ENCODE data around the gene SPACA4. TPM values are rescaled to one million over a fixed set of nuclear protein-coding genes. Genes with fewer than 3 reads are reported as not detected.

The SPACA4 gene
- total and polyA plus RNA-seq, 4 donors, result not detected

DNA sequence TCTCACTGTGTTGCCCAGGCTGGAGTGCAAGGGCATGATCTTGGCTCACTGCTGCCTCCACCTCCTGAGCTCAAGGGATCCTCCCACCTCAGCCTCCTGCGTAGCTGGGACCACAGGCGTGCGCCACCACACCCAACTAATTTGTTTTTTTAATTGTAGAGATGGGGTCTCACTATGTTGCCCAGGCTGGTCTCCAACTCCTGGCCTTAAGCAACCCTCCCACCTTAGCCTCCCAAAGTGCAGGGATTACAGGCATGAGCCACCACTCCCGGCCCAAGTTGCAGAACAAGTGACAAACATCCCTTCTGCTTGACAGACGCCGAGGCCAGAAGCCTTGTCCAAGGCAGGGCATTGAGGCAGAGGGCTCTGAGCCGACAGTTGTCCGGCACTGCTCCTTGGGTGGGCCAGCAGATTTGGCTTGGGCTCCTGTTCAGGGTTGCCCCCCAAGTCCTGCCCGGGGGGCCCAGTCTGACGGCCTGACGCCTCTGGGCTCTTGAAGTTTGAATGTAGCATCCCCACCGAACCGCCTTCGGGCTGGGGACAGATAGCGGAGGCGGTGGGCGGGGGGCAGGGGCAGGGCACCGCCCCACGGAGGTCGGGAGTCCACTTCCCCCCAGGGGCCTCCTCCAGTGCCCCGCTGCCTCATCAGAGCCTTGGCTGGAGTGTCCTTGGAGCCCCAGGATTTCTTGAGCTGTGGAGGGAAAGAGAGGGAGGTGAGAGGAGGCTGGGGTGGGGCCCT lies 5.7 kb upstream of the SPACA4 start:
- WGBS, result 86% methylated on average over 21 of the region's 21 CpGs
- DNase-seq (ENCODE audit: low spot score), result no peak
- H3K4me1 ChIP-seq (ENCODE audit: control insufficient read depth in 4 of 4, insufficient read depth in 4 of 4, low read length in 3 of 4), result no peaks in the 10 kb centered on the region
- H3K27me3 ChIP-seq (ENCODE audit: control insufficient read depth in 4 of 4, insufficient read depth in 4 of 4, low read length in 3 of 4), result no peaks in the 10 kb centered on the region
- H3K36me3 ChIP-seq (ENCODE audit: control insufficient read depth in 4 of 4, insufficient read depth in 3 of 4, low read depth in 1 of 4, low read length in 3 of 4), result no peaks in the 10 kb centered on the region
- H3K27ac ChIP-seq (ENCODE audit: low read depth in 1 of 2, low read length in 2 of 2), result no peak overlapping the region
- no peak overlapping the region for H3K4me3 ChIP-seq (ENCODE audit: low read depth in 1 of 3, low read length in 3 of 3)
- H3K9ac ChIP-seq (ENCODE audit: low read depth in 1 of 2, low read length in 2 of 2), result no peak overlapping the region
- H3K9me3 ChIP-seq (ENCODE audit: control insufficient read depth in 4 of 4, low read length in 3 of 4), result no peaks in the 10 kb centered on the region
- TF ChIP-seq, protein P1, sequence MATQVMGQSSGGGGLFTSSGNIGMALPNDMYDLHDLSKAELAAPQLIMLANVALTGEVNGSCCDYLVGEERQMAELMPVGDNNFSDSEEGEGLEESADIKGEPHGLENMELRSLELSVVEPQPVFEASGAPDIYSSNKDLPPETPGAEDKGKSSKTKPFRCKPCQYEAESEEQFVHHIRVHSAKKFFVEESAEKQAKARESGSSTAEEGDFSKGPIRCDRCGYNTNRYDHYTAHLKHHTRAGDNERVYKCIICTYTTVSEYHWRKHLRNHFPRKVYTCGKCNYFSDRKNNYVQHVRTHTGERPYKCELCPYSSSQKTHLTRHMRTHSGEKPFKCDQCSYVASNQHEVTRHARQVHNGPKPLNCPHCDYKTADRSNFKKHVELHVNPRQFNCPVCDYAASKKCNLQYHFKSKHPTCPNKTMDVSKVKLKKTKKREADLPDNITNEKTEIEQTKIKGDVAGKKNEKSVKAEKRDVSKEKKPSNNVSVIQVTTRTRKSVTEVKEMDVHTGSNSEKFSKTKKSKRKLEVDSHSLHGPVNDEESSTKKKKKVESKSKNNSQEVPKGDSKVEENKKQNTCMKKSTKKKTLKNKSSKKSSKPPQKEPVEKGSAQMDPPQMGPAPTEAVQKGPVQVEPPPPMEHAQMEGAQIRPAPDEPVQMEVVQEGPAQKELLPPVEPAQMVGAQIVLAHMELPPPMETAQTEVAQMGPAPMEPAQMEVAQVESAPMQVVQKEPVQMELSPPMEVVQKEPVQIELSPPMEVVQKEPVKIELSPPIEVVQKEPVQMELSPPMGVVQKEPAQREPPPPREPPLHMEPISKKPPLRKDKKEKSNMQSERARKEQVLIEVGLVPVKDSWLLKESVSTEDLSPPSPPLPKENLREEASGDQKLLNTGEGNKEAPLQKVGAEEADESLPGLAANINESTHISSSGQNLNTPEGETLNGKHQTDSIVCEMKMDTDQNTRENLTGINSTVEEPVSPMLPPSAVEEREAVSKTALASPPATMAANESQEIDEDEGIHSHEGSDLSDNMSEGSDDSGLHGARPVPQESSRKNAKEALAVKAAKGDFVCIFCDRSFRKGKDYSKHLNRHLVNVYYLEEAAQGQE (IDR thresholded peaks at IDR 0.05), result no peak
- TF ChIP-seq, protein P2, sequence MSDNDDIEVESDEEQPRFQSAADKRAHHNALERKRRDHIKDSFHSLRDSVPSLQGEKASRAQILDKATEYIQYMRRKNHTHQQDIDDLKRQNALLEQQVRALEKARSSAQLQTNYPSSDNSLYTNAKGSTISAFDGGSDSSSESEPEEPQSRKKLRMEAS (IDR thresholded peaks at IDR 0.05), result no peak
- TF ChIP-seq HNF4A (conservative IDR thresholded peaks at IDR 0.05), result no peak
- TF ChIP-seq TAF1 (conservative IDR thresholded peaks at IDR 0.05), result no peak
- TF ChIP-seq GABPA (IDR thresholded peaks at IDR 0.05 in 1 of 2, conservative IDR thresholded peaks at IDR 0.05 in 1 of 2), result no peak
- TF ChIP-seq, protein P3, sequence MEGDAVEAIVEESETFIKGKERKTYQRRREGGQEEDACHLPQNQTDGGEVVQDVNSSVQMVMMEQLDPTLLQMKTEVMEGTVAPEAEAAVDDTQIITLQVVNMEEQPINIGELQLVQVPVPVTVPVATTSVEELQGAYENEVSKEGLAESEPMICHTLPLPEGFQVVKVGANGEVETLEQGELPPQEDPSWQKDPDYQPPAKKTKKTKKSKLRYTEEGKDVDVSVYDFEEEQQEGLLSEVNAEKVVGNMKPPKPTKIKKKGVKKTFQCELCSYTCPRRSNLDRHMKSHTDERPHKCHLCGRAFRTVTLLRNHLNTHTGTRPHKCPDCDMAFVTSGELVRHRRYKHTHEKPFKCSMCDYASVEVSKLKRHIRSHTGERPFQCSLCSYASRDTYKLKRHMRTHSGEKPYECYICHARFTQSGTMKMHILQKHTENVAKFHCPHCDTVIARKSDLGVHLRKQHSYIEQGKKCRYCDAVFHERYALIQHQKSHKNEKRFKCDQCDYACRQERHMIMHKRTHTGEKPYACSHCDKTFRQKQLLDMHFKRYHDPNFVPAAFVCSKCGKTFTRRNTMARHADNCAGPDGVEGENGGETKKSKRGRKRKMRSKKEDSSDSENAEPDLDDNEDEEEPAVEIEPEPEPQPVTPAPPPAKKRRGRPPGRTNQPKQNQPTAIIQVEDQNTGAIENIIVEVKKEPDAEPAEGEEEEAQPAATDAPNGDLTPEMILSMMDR (IDR thresholded peaks at IDR 0.05; ENCODE audit: low read depth, low read length, missing input control), result no peak
- no peak for TF ChIP-seq EGR1 (IDR thresholded peaks at IDR 0.05; ENCODE audit: low read depth in 2 of 2)
- TF ChIP-seq, protein P4, sequence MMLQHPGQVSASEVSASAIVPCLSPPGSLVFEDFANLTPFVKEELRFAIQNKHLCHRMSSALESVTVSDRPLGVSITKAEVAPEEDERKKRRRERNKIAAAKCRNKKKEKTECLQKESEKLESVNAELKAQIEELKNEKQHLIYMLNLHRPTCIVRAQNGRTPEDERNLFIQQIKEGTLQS (IDR thresholded peaks at IDR 0.05), result no peak
- TF ChIP-seq FOXA2 (IDR thresholded peaks at IDR 0.05), result no peak
- no peak for TF ChIP-seq RXRA (IDR thresholded peaks at IDR 0.05)
- no peak for TF ChIP-seq RAD21 (IDR thresholded peaks at IDR 0.05)
- no peak for TF ChIP-seq FOXA1 (IDR thresholded peaks at IDR 0.05)
- TF ChIP-seq SP1 (IDR thresholded peaks at IDR 0.05), result no peak
- no peak for TF ChIP-seq HNF4G (IDR thresholded peaks at IDR 0.05)
- TF ChIP-seq YY1 (IDR thresholded peaks at IDR 0.05), result no peak
- TF ChIP-seq, protein P5, sequence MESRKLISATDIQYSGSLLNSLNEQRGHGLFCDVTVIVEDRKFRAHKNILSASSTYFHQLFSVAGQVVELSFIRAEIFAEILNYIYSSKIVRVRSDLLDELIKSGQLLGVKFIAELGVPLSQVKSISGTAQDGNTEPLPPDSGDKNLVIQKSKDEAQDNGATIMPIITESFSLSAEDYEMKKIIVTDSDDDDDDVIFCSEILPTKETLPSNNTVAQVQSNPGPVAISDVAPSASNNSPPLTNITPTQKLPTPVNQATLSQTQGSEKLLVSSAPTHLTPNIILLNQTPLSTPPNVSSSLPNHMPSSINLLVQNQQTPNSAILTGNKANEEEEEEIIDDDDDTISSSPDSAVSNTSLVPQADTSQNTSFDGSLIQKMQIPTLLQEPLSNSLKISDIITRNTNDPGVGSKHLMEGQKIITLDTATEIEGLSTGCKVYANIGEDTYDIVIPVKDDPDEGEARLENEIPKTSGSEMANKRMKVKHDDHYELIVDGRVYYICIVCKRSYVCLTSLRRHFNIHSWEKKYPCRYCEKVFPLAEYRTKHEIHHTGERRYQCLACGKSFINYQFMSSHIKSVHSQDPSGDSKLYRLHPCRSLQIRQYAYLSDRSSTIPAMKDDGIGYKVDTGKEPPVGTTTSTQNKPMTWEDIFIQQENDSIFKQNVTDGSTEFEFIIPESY (IDR thresholded peaks at IDR 0.05), result no peak
- TF ChIP-seq JUND (IDR thresholded peaks at IDR 0.05), result no peak

Data from liver (tissue), 9 donors.